ENCODE data around the gene GLRX5.

DNA sequence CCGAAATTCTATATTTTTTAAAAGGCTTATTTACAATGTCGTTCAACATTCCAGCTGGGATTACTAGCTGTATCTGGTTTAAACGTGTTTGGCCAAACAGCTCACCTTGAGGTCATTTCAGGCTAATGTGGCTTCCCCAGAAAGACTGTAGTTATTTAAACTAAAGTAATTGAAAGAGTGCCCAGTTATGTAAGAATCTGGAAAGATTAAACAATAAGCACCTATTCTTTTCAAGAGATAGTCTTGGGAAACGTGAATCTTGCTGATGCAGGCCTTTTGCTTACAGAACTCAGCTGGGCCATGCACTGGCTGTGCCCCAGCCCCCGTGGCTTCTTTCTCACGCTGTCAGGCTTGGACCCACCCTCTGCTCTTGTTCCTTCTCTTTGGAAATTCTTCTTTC, 24.4 kb downstream of the GLRX5 start:
- TF ChIP-seq EP300 (IDR thresholded peaks at IDR 0.05) (no peak), POLR2A (IDR thresholded peaks at IDR 0.05) (no peak)
- TF ChIP-seq, protein P1, sequence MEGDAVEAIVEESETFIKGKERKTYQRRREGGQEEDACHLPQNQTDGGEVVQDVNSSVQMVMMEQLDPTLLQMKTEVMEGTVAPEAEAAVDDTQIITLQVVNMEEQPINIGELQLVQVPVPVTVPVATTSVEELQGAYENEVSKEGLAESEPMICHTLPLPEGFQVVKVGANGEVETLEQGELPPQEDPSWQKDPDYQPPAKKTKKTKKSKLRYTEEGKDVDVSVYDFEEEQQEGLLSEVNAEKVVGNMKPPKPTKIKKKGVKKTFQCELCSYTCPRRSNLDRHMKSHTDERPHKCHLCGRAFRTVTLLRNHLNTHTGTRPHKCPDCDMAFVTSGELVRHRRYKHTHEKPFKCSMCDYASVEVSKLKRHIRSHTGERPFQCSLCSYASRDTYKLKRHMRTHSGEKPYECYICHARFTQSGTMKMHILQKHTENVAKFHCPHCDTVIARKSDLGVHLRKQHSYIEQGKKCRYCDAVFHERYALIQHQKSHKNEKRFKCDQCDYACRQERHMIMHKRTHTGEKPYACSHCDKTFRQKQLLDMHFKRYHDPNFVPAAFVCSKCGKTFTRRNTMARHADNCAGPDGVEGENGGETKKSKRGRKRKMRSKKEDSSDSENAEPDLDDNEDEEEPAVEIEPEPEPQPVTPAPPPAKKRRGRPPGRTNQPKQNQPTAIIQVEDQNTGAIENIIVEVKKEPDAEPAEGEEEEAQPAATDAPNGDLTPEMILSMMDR (IDR thresholded peaks at IDR 0.05) = no peak
